ENCODE measurements around the gene CEP43. TPM values are rescaled to one million over a fixed set of nuclear protein-coding genes. Genes with fewer than 3 reads are reported as not detected.

Gene CEP43
- total and polyA plus RNA-seq, 5 donors, result 6.5 to 10.7 (median 9.0) TPM

DNA sequence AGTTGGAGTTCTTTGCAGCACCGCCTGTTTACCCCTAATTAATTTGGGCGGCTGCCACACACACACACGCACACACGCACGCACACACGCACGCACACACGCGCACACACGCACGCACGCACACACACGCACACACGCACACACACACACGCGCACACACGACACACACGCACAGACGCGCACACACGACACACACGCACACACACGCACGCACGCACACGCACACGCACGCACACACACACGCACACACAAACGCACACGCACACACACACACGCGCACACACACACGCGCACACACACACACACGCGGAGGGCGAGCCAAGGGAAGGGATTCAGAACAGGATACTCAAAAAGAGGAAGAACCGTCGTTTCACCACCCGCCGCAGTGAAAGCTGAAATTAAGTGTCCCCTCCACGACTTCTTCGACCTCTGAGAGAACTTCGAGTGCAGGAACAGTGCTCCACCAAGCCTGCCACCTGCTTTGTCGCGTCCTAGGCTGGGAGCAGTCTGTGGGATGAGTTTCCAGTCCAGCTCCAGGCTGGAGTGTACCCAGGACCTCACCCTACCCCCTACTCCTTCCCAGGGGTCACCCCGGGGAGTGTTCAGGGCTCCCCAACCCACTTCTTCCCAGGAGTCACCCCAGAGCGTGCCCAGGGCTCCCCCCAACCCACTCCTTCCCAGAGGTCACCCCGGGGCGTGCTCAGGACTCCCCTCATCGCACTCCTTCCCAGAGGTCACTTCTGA lies 43.9 kb upstream of the CEP43 start:
- intact Hi-C loops (cut with DNase I), result loop anchor here in 2 of 4 donors (10.0 kb wide), 2 partner anchors 170 to 180 kb away; no protein-coding TSS in a partner anchor
- peak overlapping the region; percentile 73 for H3K4me3 ChIP-seq (ENCODE audit: low read length)
- no peak overlapping the region for H3K27ac ChIP-seq (ENCODE audit: low read length)
- WGBS, result 58% methylated on average over 52 of the region's 52 CpGs
- H3K9me3 ChIP-seq (ENCODE audit: control insufficient read depth, low read length), result no peaks in the 10 kb centered on the region
- no peaks in the 10 kb centered on the region for H3K27me3 ChIP-seq (ENCODE audit: control insufficient read depth, insufficient read depth)
- H3K4me1 ChIP-seq (ENCODE audit: control insufficient read depth, insufficient read depth, low read length), result peaks cover 2% of the 10 kb centered on the region
- ATAC-seq (no peak), DNase-seq (peak in 2 of 3 donors; percentile 35 to 75)

DNA sequence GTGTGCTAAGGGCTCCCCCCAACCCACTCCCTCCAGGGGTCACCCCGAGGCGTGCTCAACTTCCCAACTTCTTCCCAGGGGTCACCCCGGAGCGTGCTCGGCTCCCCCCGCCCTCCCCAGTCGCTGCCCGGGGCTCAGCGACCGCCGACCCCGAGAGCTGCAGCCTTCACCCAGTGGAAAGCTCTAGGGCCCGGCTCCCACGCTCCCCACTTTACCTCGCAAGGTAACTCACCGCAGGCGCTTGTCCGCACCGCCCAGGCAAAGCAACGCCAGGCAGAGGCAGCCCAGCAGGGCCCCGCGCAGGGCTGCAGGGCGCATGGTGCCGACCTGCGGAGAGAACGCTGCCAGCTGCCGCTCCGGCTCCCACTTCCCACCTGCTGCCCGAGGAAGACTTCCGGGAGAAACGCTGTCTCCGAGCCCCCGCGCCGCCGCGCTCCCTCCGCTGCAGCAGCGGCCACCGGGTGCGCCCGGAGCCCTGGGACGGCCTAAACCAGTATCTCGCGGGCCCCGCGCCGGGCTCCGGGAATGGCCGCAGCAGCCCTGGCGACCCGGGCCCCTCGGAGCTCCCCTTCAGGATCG lies 43.2 kb upstream of the CEP43 start:
- peaks cover 2% of the 10 kb centered on the region for H3K4me1 ChIP-seq (ENCODE audit: control insufficient read depth, insufficient read depth, low read length)
- peak overlapping the region; percentile 73 for H3K4me3 ChIP-seq (ENCODE audit: low read length)
- intact Hi-C loops (cut with DNase I), result loop anchor here in 2 of 4 donors (10.0 kb wide), 2 partner anchors 171 to 181 kb away; no protein-coding TSS in a partner anchor
- H3K27me3 ChIP-seq (ENCODE audit: control insufficient read depth, insufficient read depth), result no peaks in the 10 kb centered on the region
- no peaks in the 10 kb centered on the region for H3K9me3 ChIP-seq (ENCODE audit: control insufficient read depth, low read length)
- DNase-seq (peak in 1 of 3 donors; percentile 61), ATAC-seq (peak; percentile 47 to 50)
- no peak overlapping the region for H3K27ac ChIP-seq (ENCODE audit: low read length)
- WGBS, result under 1% methylated on average over 54 of the region's 54 CpGs

- under 1% methylated on average over 71 of the region's 71 CpGs for WGBS
- Histone ChIP-seq H3K4me3 (ENCODE audit: low read length) (peak within 1 kb of the TSS; percentile 73), H3K27me3 (ENCODE audit: control insufficient read depth, insufficient read depth) (no peaks in the 10 kb centered on the region), H3K9me3 (ENCODE audit: control insufficient read depth, low read length) (no peaks in the 10 kb centered on the region), H3K27ac (ENCODE audit: low read length) (peak within 1 kb of the TSS; percentile 42), H3K4me1 (ENCODE audit: control insufficient read depth, insufficient read depth, low read length) (peaks cover 2% of the 10 kb centered on the region)
- ATAC-seq (peak; percentile 99), DNase-seq (peak; percentile 97 to 99 (median 99))
- intact Hi-C loops (cut with DNase I), result loop anchor here in 2 of 4 donors (10.0 kb wide), 2 partner anchors 172 to 182 kb away; no protein-coding TSS in a partner anchor
These were observed 42.6 kb upstream of the CEP43 start, which contains the start of gene RNASET2 for GRCh38 chr6:166956444-166957086. RNASET2 (minus strand) TSS chr6:166956550; CDS start chr6:166956182, 368 bp downstream.

- Histone ChIP-seq H3K9me3 (ENCODE audit: control insufficient read depth, low read length) (no peaks in the 10 kb centered on the region), H3K27ac (ENCODE audit: low read length) (peak overlapping the region; percentile 42), H3K4me1 (ENCODE audit: control insufficient read depth, insufficient read depth, low read length) (peaks cover 2% of the 10 kb centered on the region), H3K4me3 (ENCODE audit: low read length) (peak overlapping the region; percentile 73), H3K27me3 (ENCODE audit: control insufficient read depth, insufficient read depth) (no peaks in the 10 kb centered on the region)
- DNase-seq, result peak; percentile 49 to 88 (median 85)
- intact Hi-C loops (cut with DNase I), result loop anchor here in 2 of 4 donors (10.0 kb wide), 2 partner anchors 172 to 182 kb away; no protein-coding TSS in a partner anchor
- WGBS, result 11% methylated on average over 26 of the region's 26 CpGs
- ATAC-seq, result peak; percentile 55 to 57
These were observed 42.0 kb upstream of the CEP43 start for GRCh38 chr6:166957087-166957804.

DNA sequence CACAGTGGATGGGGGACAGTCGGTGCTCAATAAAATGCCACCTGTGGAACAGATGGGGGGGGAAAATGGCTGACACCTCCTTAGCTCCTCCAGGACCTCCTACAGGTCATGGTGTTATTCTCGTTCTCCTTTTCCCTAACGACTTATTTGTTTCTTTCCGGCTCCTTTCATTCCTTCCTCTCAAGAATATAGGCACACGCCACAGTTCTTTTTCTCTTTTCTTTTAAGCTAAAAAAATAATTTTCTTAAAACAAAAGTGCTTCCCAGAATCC lies 41.5 kb upstream of the CEP43 start:
- Histone ChIP-seq H3K4me1 (ENCODE audit: control insufficient read depth, insufficient read depth, low read length) (peaks cover 2% of the 10 kb centered on the region), H3K27ac (ENCODE audit: low read length) (no peak overlapping the region), H3K27me3 (ENCODE audit: control insufficient read depth, insufficient read depth) (no peaks in the 10 kb centered on the region), H3K9me3 (ENCODE audit: control insufficient read depth, low read length) (no peaks in the 10 kb centered on the region), H3K4me3 (ENCODE audit: low read length) (no peak overlapping the region)
- no peak for DNase-seq
- 89% methylated on average over 5 of the region's 5 CpGs for WGBS
- no peak for ATAC-seq
- intact Hi-C loops (cut with DNase I), result loop anchor here in 2 of 4 donors (10.0 kb wide), 2 partner anchors 173 to 183 kb away; no protein-coding TSS in a partner anchor

GRCh38 chr6:166958926-166959861 lies 40.0 kb upstream of the CEP43 start:
- no peaks in the 10 kb centered on the region for H3K27me3 ChIP-seq (ENCODE audit: control insufficient read depth, insufficient read depth)
- H3K27ac ChIP-seq (ENCODE audit: low read length), result peak overlapping the region; percentile 69
- DNase-seq, result no peak
- 66% methylated on average over 13 of the region's 13 CpGs for WGBS
- no peak for ATAC-seq
- peaks cover 2% of the 10 kb centered on the region for H3K4me1 ChIP-seq (ENCODE audit: control insufficient read depth, insufficient read depth, low read length)
- no peak overlapping the region for H3K4me3 ChIP-seq (ENCODE audit: low read length)
- intact Hi-C loops (cut with DNase I), result loop anchor here in 2 of 4 donors (10.0 kb wide), 2 partner anchors 174 to 184 kb away; no protein-coding TSS in a partner anchor
- H3K9me3 ChIP-seq (ENCODE audit: control insufficient read depth, low read length), result no peaks in the 10 kb centered on the region

GRCh38 chr6:166959911-166960608 lies 39.1 kb upstream of the CEP43 start:
- H3K27me3 ChIP-seq (ENCODE audit: control insufficient read depth, insufficient read depth), result no peaks in the 10 kb centered on the region
- 84% methylated on average over 9 of the region's 9 CpGs for WGBS
- intact Hi-C loops (cut with DNase I), result loop anchor here in 2 of 4 donors (10.0 kb wide), 2 partner anchors 175 to 185 kb away; no protein-coding TSS in a partner anchor
- DNase-seq (no peak), ATAC-seq (no peak)
- peaks cover 2% of the 10 kb centered on the region for H3K4me1 ChIP-seq (ENCODE audit: control insufficient read depth, insufficient read depth, low read length)
- H3K9me3 ChIP-seq (ENCODE audit: control insufficient read depth, low read length), result no peaks in the 10 kb centered on the region
- no peak overlapping the region for H3K27ac ChIP-seq (ENCODE audit: low read length)
- H3K4me3 ChIP-seq (ENCODE audit: low read length), result no peak overlapping the region

DNA sequence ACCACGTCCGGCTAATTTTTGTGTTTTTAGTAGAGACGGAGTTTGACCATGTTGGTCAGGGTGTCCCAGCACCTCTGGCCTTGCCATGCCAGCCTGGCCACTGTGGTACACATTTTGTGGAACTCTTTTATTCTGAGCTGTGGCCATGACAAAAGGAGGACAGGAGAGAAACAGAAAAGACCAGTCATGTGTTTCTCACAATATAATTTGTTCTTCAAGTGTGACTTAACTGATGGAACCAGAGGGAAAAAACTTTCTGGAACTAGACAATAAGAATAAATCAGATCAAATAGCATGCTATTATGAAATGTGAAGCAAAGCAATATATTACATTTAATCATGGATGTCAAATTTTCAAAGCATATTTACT lies 38.6 kb upstream of the CEP43 start:
- intact Hi-C loops (cut with DNase I), result no loop called here
- no peak for DNase-seq
- Histone ChIP-seq H3K27ac (ENCODE audit: low read length) (no peak overlapping the region), H3K27me3 (ENCODE audit: control insufficient read depth, insufficient read depth) (no peaks in the 10 kb centered on the region), H3K4me1 (ENCODE audit: control insufficient read depth, insufficient read depth, low read length) (peaks cover under 1% of the 10 kb centered on the region), H3K4me3 (ENCODE audit: low read length) (no peak overlapping the region), H3K9me3 (ENCODE audit: control insufficient read depth, low read length) (no peaks in the 10 kb centered on the region)
- ATAC-seq, result no peak
- WGBS, result 96% methylated on average over 3 of the region's 3 CpGs

- no peak overlapping the region for H3K4me3 ChIP-seq (ENCODE audit: low read length)
- ATAC-seq, result no peak
- H3K9me3 ChIP-seq (ENCODE audit: control insufficient read depth, low read length), result no peaks in the 10 kb centered on the region
- no peaks in the 10 kb centered on the region for H3K27me3 ChIP-seq (ENCODE audit: control insufficient read depth, insufficient read depth)
- intact Hi-C loops (cut with DNase I), result no loop called here
- WGBS, result 98% methylated on average over 2 of the region's 2 CpGs
- no peak for DNase-seq
- no peaks in the 10 kb centered on the region for H3K4me1 ChIP-seq (ENCODE audit: control insufficient read depth, insufficient read depth, low read length)
- H3K27ac ChIP-seq (ENCODE audit: low read length), result no peak overlapping the region
These were observed 32.9 kb upstream of the CEP43 start for GRCh38 chr6:166966268-166966667.

Data from right cardiac atrium (tissue), 5 donors.